NB4 (cell line): ENCODE results near the gene TMIE.

Experiments
- CTCF ChIP-seq: IDR thresholded peaks from one replicate; pipeline ENCODE4 v1.5.1; 2012; ENCODE audit warnings: low read depth, low read length
- POLR2A ChIP-seq: IDR thresholded peaks from 2 replicates; pipeline ENCODE4 v1.6.1; 2011; ENCODE audit warnings: mild to moderate bottlenecking; ENCODE audit not compliant: insufficient read length; ENCODE audit errors: extremely low read depth

- TF ChIP-seq POLR2A (no peak), CTCF (no peak)
These were observed 1.3 kb upstream of the TMIE start for GRCh38 chr3:46699676-46700523.
